Ovary (tissue), 9 donors: Measurements from ENCODE around the gene ST6GAL1. TPM values are rescaled to one million over a fixed set of nuclear protein-coding genes. Genes with fewer than 3 reads are reported as not detected.

Source experiments
- DNase-seq, 5 donors: peaks; one replicate each; pipeline ENCODE4 v3.0.0-alpha.2; 2019 to 2020
- H3K27ac ChIP-seq, 2 donors: fragments of 200-600 bp; one replicate each; pipeline versions ENCODE4 v1.5.1 to v1.8.0; 2019 to 2022
- H3K27me3 ChIP-seq: fragments of 200-600 bp; one replicate; pipeline ENCODE4 v1.8.0; 2022
- H3K36me3 ChIP-seq: fragments of 200-600 bp; sonication (generic); one replicate; pipeline ENCODE4 v1.5.1; 2019
- H3K4me1 ChIP-seq: one replicate; pipeline ENCODE4 v1.8.1; 2013; ENCODE audit warnings: mild to moderate bottlenecking, moderate library complexity; ENCODE audit not compliant: insufficient read depth
- H3K4me3 ChIP-seq: fragments of 200-600 bp; sonication (generic); one replicate; pipeline ENCODE4 v1.5.1; 2017
- H3K9me3 ChIP-seq, 2 donors: fragments of 200-600 bp in 1 of 2; sonication (generic) in 1 of 2; one replicate each; pipeline versions ENCODE4 v1.5.1 to v1.8.1; 2013 to 2019; ENCODE audit warnings: mild to moderate bottlenecking in 1 of 2, moderate library complexity in 1 of 2
- CTCF ChIP-seq, 3 donors: fragments of 450-650 bp in 2 of 3; fragments of 200-600 bp in 1 of 3; IDR thresholded peaks; one replicate each; pipeline versions ENCODE4 v1.5.1 to v1.8.0; 2016 to 2022; ENCODE audit warnings: antibody characterized with exemption in 3 of 3, mild to moderate bottlenecking in 1 of 3
- EP300 ChIP-seq: sonication (generic); formaldehyde crosslinking; IDR thresholded peaks from one replicate; pipeline ENCODE4 v1.6.1; 2017; ENCODE audit warnings: antibody characterized with exemption
- POLR2A ChIP-seq: fragments of 450-650 bp; IDR thresholded peaks from one replicate; pipeline ENCODE4 v1.6.1; 2017; ENCODE audit warnings: antibody characterized with exemption, mild to moderate bottlenecking, moderate library complexity
- WGBS, 3 donors: extraction: QIAGEN DNeasy Blood & Tissue Kit in 1 of 3; methylation state at CpG; one replicate each; pipeline versions ENCODE4 v1.1.5 to v1.1.7; 2013 to 2017; 5-methylcytosine and 5-hydroxymethylcytosine counted together
- intact Hi-C, 4 donors: fragments of 100-400 bp; cut with DNase I; formaldehyde crosslinking; loops; one replicate each; pipeline versions ENCODE4 v1.11.0 to v1.15.1; 2022 to 2023
- polyA plus RNA-seq, 2 donors: library from polyadenylated mRNA; stranded (reverse); fragments of 200-250 nt in 1 of 2; fragments of 350-450 nt in 1 of 2; fragmentation: Illumina TruSeq in 1 of 2; extraction: RNeasy Lipid Tissue Mini Kit (QIAGEN cat#74804) in 1 of 2; gene quantifications; one replicate each; pipeline ENCODE4 v1.2.3, GENCODE V29; 2013 to 2014
- total RNA-seq, 7 donors: library from RNA; depleted of rRNA in 2 of 7; stranded (reverse); fragments of >200 nt in 2 of 7; fragmentation: NEBNext Ultra II Directional in 3 of 7; extraction: Animal tissue kit (Norgen Biotek cat#: 25700) in 3 of 7; gene quantifications; one replicate each; pipeline versions ENCODE4 v1.1.0 to v1.2.4, GENCODE V29; 2016 to 2023
- donor health status: DM: no; HTN: no; CAD: no; lungs with moderate emphysema.
- donor health status: DM: no; HTN: no; CAD: no.
- donor health status: Bipolar disorder and iron deficiency.
- donor health status: DM: yes; HTN: yes; CAD: no.
- donor health status: DM: no; HTN: no; CAD: no.
- donor health status: DM: yes; HTN: yes; CAD: no.

ST6GAL1 gene
- total and polyA plus RNA-seq, 9 donors = 10.6 to 55.2 (median 28.1) TPM

- WGBS, 3 donors = 91 to 94% (median 91%) methylated on average over 8 of the region's 8 CpGs
- H3K4me3 ChIP-seq = no peak overlapping the region
- no peaks in the 10 kb centered on the region for H3K36me3 ChIP-seq
- DNase-seq = no peak
- intact Hi-C loops = no loop called here
- no peaks in the 10 kb centered on the region for H3K27me3 ChIP-seq
- TF ChIP-seq EP300 (no peak), CTCF (IDR thresholded peaks at IDR 0.05) (no peak), POLR2A (no peak)
- H3K27ac ChIP-seq = no peak overlapping the region
- H3K9me3 ChIP-seq = no peaks in the 10 kb centered on the region
- H3K4me1 ChIP-seq = peaks cover 5% of the 10 kb centered on the region
Measured at GRCh38 chr3:186945255-186945823, 15.0 kb downstream of the ST6GAL1 start.

- intact Hi-C loops = no loop called here
- Histone ChIP-seq H3K36me3 (no peaks in the 10 kb centered on the region), H3K27me3 (no peaks in the 10 kb centered on the region), H3K4me3 (no peak overlapping the region), H3K27ac (no peak overlapping the region), H3K4me1 (peaks cover 4% of the 10 kb centered on the region), H3K9me3 (no peaks in the 10 kb centered on the region)
- TF ChIP-seq POLR2A = no peak
- WGBS, 3 donors = 85 to 89% (median 89%) methylated on average over 9 of the region's 9 CpGs
- DNase-seq = no peak
Measured at GRCh38 chr3:186946756-186947375, 16.5 kb downstream of the ST6GAL1 start.

GRCh38 chr3:186949281-186949982 is 19.1 kb downstream of the ST6GAL1 start:
- Histone ChIP-seq H3K9me3 (no peaks in the 10 kb centered on the region), H3K4me3 (no peak overlapping the region), H3K27me3 (no peaks in the 10 kb centered on the region), H3K36me3 (no peaks in the 10 kb centered on the region), H3K4me1 (peaks cover 4% of the 10 kb centered on the region), H3K27ac (no peak overlapping the region)
- intact Hi-C loops = no loop called here
- WGBS, 3 donors = 71 to 80% (median 74%) methylated on average over 7 of the region's 7 CpGs
- TF ChIP-seq EP300 = no peak
- DNase-seq = no peak

GRCh38 chr3:186950402-186951093 is 20.2 kb downstream of the ST6GAL1 start:
- no peaks in the 10 kb centered on the region for H3K9me3 ChIP-seq
- no peak overlapping the region for H3K27ac ChIP-seq
- no peak for DNase-seq
- peaks cover 4% of the 10 kb centered on the region for H3K4me1 ChIP-seq
- no peak for TF ChIP-seq CTCF (IDR thresholded peaks at IDR 0.05)
- TF ChIP-seq POLR2A = no peak
- TF ChIP-seq EP300 = no peak
- no peaks in the 10 kb centered on the region for H3K27me3 ChIP-seq
- no peak overlapping the region for H3K4me3 ChIP-seq
- no peaks in the 10 kb centered on the region for H3K36me3 ChIP-seq
- WGBS, 3 donors = 82 to 86% (median 86%) methylated on average over 3 of the region's 3 CpGs
- intact Hi-C loops = no loop called here

GRCh38 chr3:186951640-186952552 is 21.6 kb downstream of the ST6GAL1 start:
- DNase-seq = no peak
- intact Hi-C loops = no loop called here
- Histone ChIP-seq H3K9me3 (no peaks in the 10 kb centered on the region), H3K4me1 (peaks cover 5% of the 10 kb centered on the region), H3K27ac (no peak overlapping the region), H3K4me3 (no peak overlapping the region), H3K36me3 (no peaks in the 10 kb centered on the region), H3K27me3 (no peaks in the 10 kb centered on the region)
- WGBS, 3 donors = 88 to 91% (median 90%) methylated on average over 7 of the region's 7 CpGs
- TF ChIP-seq POLR2A = no peak
- no peak for TF ChIP-seq CTCF (IDR thresholded peaks at IDR 0.05)
- TF ChIP-seq EP300 = no peak
